Measurements from ENCODE around the gene GRM8.
"Not testable (repeated sequence)": the region's sequence is repeated elsewhere in the genome, so short reads cannot be mapped to it uniquely, and the experiment has no call there.

DNA sequence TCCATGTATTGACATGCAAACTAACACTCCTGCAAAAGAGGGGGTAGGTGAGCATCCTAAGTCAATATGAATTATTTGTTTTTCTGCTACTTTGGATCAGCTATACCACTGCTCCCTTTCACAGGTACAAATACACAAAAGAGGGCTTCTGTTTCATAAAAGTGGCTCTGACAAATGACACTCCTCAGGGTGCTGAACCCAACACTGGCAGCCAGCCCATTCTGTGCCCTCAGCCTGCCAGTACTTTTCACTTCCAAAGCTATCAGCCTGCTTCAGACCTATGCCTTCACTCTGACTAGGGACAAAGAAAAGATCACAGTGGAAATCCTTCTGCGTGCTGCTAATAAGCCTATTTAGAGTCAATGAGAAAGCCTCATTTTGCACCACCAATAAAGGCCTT, 364.8 kb downstream of the GRM8 start:
- TF ChIP-seq, protein P1, sequence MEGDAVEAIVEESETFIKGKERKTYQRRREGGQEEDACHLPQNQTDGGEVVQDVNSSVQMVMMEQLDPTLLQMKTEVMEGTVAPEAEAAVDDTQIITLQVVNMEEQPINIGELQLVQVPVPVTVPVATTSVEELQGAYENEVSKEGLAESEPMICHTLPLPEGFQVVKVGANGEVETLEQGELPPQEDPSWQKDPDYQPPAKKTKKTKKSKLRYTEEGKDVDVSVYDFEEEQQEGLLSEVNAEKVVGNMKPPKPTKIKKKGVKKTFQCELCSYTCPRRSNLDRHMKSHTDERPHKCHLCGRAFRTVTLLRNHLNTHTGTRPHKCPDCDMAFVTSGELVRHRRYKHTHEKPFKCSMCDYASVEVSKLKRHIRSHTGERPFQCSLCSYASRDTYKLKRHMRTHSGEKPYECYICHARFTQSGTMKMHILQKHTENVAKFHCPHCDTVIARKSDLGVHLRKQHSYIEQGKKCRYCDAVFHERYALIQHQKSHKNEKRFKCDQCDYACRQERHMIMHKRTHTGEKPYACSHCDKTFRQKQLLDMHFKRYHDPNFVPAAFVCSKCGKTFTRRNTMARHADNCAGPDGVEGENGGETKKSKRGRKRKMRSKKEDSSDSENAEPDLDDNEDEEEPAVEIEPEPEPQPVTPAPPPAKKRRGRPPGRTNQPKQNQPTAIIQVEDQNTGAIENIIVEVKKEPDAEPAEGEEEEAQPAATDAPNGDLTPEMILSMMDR (IDR thresholded peaks at IDR 0.05) = not testable (repeated sequence)
- not testable (repeated sequence) for TF ChIP-seq POLR2A (IDR thresholded peaks at IDR 0.05)
